IPS DF 6.9 (cell line): Measurements from ENCODE around the gene SEMA4B.

Experiments
- DNase-seq: peaks from one replicate; pipeline ENCODE4 v3.0.0-alpha.2; 2013; ENCODE audit warnings: low read depth, low spot score
- H3K27ac ChIP-seq: one replicate; pipeline ENCODE4 v1.5.1; 2013; ENCODE audit warnings: low read length, control low read depth
- H3K27me3 ChIP-seq: 2 replicates; pipeline ENCODE4 v1.6.1; 2013; ENCODE audit warnings: mild to moderate bottlenecking, low read length; ENCODE audit not compliant: control insufficient read depth, insufficient read depth
- H3K36me3 ChIP-seq: 2 replicates; pipeline ENCODE4 v1.6.1; 2013; ENCODE audit warnings: low read length; ENCODE audit not compliant: control insufficient read depth, insufficient read depth
- H3K4me1 ChIP-seq: 2 replicates; pipeline ENCODE4 v1.6.1; 2013; ENCODE audit warnings: low read length; ENCODE audit not compliant: control insufficient read depth, insufficient read depth
- H3K4me3 ChIP-seq: 2 replicates; pipeline ENCODE4 v1.5.1; 2013; ENCODE audit warnings: mild to moderate bottlenecking, low read length
- H3K9me3 ChIP-seq: 2 replicates; pipeline ENCODE4 v1.6.1; 2013; ENCODE audit warnings: low read length, inconsistent platforms; ENCODE audit not compliant: control insufficient read depth, insufficient read depth
- WGBS: extraction: QIAGEN DNeasy Blood & Tissue Kit; methylation state at CpG from one replicate; pipeline ENCODE4 v1.1.7; 2013; ENCODE audit warnings: mixed read lengths, missing lambda C conversion rate; ENCODE audit not compliant: insufficient read length, insufficient coverage; 5-methylcytosine and 5-hydroxymethylcytosine counted together

SEMA4B gene

DNA sequence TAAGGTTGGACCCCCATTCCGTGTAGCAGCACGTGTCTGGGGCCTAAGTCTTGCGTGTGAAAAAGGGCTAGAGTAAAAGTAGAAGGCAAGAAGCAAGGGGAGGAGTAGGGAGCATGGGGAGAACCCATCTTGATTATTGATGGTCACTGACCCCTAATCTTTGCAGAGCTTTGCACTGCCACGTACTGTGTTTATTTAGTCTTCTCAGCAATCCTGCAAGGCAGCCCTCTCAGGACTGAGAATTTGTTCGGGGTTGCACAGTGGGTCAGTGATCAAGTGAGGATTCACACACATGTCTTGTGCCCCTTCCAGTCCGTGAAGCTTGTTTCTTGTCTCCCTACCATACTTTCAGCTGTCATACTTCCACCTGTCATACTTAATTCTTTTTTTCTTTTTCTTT is 7.2 kb downstream of the SEMA4B start:
- no peak for DNase-seq
- whole genome bisulfite sequencing: no CpG with 5 or more reads among the region's 6 CpGs
- Histone ChIP-seq H3K4me1 (no peaks in the 10 kb centered on the region), H3K27ac (no peak overlapping the region), H3K36me3 (0 out of 2 replicates have a peak, but pooled peaks cover 3% of the 10 kb centered on the region), H3K27me3 (no peaks in the 10 kb centered on the region), H3K9me3 (no peaks in the 10 kb centered on the region), H3K4me3 (no peak overlapping the region)

DNA sequence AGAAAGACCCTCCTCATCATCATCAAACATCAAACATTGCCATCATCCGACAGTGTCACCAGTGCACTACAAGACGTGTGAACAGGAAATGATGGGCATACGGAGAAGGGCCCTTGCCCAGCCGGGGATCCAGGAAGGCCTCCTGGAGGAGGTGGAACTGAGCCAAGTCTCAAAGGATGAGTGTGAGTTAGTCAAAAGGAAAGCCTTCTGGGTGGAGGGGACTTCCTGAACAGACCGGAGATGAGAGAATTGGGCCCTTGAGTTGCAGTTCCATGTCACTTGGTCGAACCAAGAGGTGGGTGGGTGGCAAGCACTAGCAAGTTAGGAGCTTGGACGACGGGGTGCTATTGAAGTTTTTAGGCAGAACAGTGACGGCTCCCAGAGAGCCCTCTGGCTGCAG is 8.5 kb downstream of the SEMA4B start:
- DNase-seq: no peak
- H3K27me3 ChIP-seq: no peaks in the 10 kb centered on the region
- 0 out of 2 replicates have a peak, but pooled peaks cover 3% of the 10 kb centered on the region for H3K36me3 ChIP-seq
- H3K4me3 ChIP-seq: no peak overlapping the region
- no peaks in the 10 kb centered on the region for H3K9me3 ChIP-seq
- H3K4me1 ChIP-seq: no peaks in the 10 kb centered on the region
- H3K27ac ChIP-seq: no peak overlapping the region
- no CpG with 5 or more reads among the region's 9 CpGs for WGBS

DNA sequence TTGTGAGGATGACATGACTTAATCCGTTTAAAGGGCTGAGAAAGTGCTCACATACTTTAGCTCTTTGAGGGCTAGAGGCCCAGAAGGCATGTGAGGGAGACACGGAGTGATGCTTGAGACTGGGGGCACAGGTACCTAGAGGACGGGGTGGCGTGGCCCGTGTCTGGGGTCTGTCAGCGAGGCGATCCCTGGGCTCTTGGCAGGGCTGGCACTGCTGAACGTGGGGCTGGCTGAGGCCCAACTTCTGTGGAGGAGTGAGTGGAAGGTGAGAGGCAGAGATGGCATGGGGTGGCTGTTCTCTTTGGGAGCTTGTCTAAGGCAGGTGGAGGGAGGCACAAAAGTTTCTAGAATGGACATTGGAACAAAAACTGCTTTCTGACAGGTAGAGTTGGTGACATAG is 9.5 kb downstream of the SEMA4B start:
- Histone ChIP-seq H3K9me3 (no peaks in the 10 kb centered on the region), H3K27ac (no peak overlapping the region), H3K4me3 (no peak overlapping the region), H3K4me1 (no peaks in the 10 kb centered on the region), H3K27me3 (no peaks in the 10 kb centered on the region), H3K36me3 (0 out of 2 replicates have a peak, but pooled peaks cover 3% of the 10 kb centered on the region)
- no CpG with 5 or more reads among the region's 8 CpGs for WGBS
- no peak for DNase-seq

DNA sequence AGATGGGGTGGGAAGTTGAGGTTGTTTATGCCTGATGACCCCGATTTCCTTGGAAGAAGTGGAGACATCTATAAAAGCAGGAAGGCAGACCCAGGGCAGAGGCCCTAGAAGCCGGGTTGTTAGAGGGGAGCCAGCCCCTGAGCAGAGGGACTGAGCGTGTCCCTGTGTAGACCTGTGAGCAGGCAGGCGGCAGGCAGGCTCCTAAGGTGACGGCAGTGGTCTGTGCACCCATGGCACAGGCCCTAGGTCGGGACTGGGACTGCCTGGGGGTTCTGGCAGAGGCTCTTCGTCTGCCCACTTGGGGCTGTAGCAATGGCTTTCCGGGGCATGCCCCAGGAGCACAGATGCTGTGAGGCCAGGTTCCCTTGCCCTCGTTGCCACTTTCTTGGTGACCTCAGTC is 9.9 kb downstream of the SEMA4B start:
- no peaks in the 10 kb centered on the region for H3K4me1 ChIP-seq
- H3K9me3 ChIP-seq: no peaks in the 10 kb centered on the region

DNA sequence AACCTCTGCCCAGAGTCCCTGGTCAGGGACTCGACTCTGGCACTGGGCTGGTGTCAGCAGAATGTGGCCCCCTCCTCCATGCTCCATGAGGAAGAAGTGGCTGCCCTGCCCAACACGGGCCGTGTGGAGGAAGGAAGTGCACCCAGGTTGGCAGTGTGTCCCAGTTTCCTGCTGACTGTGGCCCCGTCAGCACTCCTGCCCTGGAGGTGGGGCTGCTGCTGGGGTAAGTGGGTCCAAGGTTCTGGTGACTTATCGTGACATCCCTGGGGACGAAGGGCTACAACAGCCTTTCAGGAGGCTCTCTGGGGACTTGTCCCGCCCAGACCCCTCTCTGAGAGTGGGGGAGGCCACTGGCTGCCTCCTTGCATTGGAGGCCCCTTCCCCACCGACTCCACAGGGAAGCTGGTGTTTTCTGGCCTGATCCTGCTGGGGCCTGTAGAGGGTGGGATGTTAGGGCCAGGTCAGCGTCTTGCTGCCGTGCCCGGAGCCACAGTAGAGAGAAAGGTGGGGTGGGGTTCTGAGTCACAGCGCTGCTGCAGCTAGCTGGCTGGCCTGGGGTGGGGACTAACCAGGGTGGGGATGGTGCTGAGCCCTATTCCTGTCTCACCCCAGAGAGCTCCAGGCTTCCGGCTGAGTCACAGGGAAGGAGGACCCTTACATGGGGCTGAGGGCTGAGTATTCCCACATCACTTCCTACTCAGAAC is 10.5 kb downstream of the SEMA4B start:
- H3K9me3 ChIP-seq: no peaks in the 10 kb centered on the region
- DNase-seq: no peak
- H3K4me3 ChIP-seq: no peak overlapping the region
- H3K27me3 ChIP-seq: no peaks in the 10 kb centered on the region
- H3K4me1 ChIP-seq: no peaks in the 10 kb centered on the region
- no CpG with 5 or more reads among the region's 13 CpGs for WGBS
- no peak overlapping the region for H3K27ac ChIP-seq
- 0 out of 2 replicates have a peak, but pooled peaks cover 3% of the 10 kb centered on the region for H3K36me3 ChIP-seq

More for the DNA sequence above, 9.9 kb downstream of the SEMA4B start:
- Histone ChIP-seq H3K27ac (no peak overlapping the region), H3K36me3 (0 out of 2 replicates have a peak, but pooled peaks cover 3% of the 10 kb centered on the region), H3K4me3 (no peak overlapping the region), H3K27me3 (no peaks in the 10 kb centered on the region)
- no CpG with 5 or more reads among the region's 9 CpGs for WGBS
- no peak for DNase-seq

DNA sequence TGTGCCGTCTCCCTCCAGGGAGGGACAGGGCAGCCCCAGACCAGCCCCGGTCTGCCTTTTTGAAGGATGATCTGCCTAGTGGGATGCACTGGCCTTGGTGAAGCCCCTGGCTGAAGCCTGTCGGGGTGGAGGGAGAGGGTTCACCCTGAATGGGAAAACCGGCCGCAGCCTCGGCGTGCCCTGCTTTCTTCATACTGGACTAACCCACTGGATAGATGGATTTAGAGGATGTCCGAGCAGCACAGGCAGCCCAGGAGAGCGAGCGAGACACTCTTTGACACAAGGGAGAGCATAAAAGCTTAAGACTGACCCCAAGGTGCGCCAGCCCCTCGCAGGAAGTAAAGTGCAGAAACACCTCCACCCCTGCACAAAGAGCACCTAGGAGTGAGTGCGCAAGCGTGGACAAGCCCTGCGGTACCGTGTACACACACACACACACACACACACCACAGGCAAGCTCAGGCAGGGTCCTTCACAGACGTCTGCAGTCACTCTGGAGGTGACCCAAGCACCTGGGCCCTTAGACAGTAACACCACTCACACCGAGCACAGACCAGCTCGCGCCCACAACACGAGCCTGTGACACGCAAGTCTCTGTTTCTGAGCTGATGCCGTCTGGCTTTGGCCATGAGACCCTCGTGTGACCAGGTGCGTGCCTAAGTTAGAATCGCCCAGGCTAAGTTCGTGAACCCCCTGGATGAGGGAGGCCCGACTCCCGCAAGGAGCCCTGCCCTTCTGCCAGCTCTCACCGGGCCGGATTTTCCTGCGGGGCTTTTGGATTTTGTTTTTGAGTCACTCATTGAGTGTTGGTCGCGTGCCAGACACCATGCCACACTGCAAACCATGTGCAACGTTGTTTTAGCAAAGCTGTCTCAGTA is 11.3 kb downstream of the SEMA4B start:
- Histone ChIP-seq H3K36me3 (0 out of 2 replicates have a peak, but pooled peaks cover 3% of the 10 kb centered on the region), H3K4me1 (no peaks in the 10 kb centered on the region)
- no CpG with 5 or more reads among the region's 35 CpGs for WGBS

DNA sequence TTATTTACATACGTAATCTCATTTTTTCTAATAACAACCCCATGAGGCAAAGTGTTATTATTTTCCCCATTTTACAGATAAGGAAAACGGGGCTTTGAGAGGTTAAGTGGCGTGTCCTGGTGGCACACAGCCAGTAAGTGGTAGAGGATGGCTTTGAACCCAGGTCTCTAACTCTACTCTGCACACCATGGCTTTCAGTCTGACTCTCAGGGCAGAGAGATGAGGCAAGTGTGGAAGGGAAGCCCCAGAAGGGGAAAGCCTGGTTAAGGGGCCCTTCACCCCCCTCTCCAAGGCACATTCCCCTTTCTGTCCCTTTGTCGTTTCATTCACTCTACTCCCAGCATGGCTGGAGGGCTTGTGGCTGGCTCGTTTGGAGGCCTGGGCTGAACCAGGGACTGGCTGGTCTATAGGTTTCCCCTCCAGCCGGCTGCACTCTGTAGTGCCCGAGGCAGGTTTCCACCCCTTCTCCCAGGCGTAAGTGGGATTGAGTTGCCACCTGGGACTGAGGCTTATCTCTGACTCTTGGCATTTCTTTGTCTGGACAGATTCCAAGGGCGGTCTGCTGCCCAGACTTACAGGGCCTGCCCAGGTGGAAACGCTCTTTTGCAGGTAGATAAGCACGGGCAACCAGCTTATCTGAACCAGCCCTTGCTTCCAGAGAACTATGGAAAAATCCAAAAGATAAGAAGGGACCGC is 12.1 kb downstream of the SEMA4B start:
- Histone ChIP-seq H3K9me3 (no peaks in the 10 kb centered on the region), H3K4me3 (no peak overlapping the region), H3K4me1 (no peaks in the 10 kb centered on the region), H3K27me3 (no peaks in the 10 kb centered on the region), H3K27ac (no peak overlapping the region), H3K36me3 (0 out of 2 replicates have a peak, but pooled peaks cover 3% of the 10 kb centered on the region)
- no peak for DNase-seq
- no CpG with 5 or more reads among the region's 12 CpGs for WGBS

More for the DNA sequence above, 11.3 kb downstream of the SEMA4B start:
- H3K9me3 ChIP-seq: no peaks in the 10 kb centered on the region
- DNase-seq: no peak
- no peak overlapping the region for H3K4me3 ChIP-seq
- no peak overlapping the region for H3K27ac ChIP-seq
- H3K27me3 ChIP-seq: no peaks in the 10 kb centered on the region

DNA sequence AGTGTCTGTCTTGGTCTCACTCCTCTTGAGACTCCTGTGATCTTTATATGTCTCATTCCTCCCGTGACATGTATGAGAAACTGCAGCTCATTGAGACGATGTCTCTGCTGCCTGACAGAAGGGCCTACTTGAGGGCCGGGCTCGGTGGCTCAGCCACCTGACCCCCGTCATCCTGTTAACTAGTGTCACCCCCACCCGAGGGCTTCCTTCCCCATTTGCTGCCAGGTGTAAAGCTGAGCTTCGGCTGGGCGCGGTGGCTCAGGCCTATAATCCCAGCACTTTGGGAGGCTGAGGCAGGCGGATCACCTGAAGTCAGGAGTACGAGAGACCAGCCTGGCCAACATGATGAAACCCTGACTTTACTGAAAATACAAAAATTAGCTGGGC is 12.7 kb downstream of the SEMA4B start:
- WGBS: no CpG with 5 or more reads among the region's 11 CpGs
- Histone ChIP-seq H3K27ac (no peak overlapping the region), H3K27me3 (no peaks in the 10 kb centered on the region), H3K9me3 (no peaks in the 10 kb centered on the region), H3K4me1 (no peaks in the 10 kb centered on the region), H3K4me3 (no peak overlapping the region), H3K36me3 (0 out of 2 replicates have a peak, but pooled peaks cover 3% of the 10 kb centered on the region)
- DNase-seq: no peak

DNA sequence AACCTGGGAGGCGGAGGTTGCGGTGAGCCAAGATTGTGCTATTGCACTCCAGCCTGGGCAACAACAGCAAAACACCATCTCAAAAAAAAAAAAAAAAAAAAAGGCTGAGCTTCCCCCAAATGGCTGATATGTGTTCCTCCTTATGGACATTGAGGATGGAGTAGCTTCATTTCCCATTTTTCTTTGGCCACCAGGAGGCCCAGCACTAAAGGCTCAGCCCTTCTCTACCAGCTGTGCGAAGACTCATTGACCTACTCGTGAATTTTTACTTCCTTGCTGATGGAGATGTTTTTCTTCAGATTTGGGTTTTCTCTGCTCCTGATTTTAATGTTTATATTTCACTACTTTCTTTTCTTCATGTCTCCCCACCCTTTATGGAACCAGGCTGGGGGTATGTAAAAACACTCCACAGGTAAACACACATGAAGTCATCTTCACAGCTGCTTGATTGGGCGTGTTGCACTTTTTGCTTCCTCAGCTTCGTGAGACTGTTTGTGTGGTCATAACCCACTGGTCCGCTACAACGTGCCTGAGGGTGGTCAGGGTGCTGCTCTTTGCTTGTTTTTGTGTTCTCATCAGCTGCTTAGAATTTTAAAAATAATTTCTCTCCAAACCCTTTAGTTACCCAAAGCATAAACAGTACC is 13.5 kb downstream of the SEMA4B start:
- 0 out of 2 replicates have a peak, but pooled peaks cover 3% of the 10 kb centered on the region for H3K36me3 ChIP-seq
- DNase-seq: no peak
- H3K27me3 ChIP-seq: no peaks in the 10 kb centered on the region
- no peaks in the 10 kb centered on the region for H3K4me1 ChIP-seq
- H3K9me3 ChIP-seq: no peaks in the 10 kb centered on the region
- no peak overlapping the region for H3K4me3 ChIP-seq
- no CpG with 5 or more reads among the region's 8 CpGs for WGBS
- H3K27ac ChIP-seq: no peak overlapping the region
